Gastroesophageal sphincter (tissue), 3 donors: ENCODE measurements around the gene EPAS1.

ENCODE experiments used
- CTCF ChIP-seq, 4 experiments: fragments of 200-600 bp in 2 of 4; fragments of 450-650 bp in 2 of 4; sonication (generic) in 1 of 4; IDR thresholded peaks; one replicate each; pipeline ENCODE4 v1.5.1; 2017 to 2019; ENCODE audit warnings: antibody characterized with exemption in 4 of 4, mild to moderate bottlenecking in 2 of 4, moderate library complexity in 2 of 4
- EP300 ChIP-seq: sonication (generic); formaldehyde crosslinking; IDR thresholded peaks from one replicate; pipeline ENCODE4 v1.6.1; 2017; ENCODE audit warnings: antibody characterized with exemption, mild to moderate bottlenecking
- POLR2A ChIP-seq, 2 donors: fragments of 450-650 bp; IDR thresholded peaks; one replicate each; pipeline ENCODE4 v1.6.1; 2017; ENCODE audit warnings: antibody characterized with exemption in 2 of 2, mild to moderate bottlenecking in 2 of 2, moderate library complexity in 1 of 2

GRCh38 chr2:46260305-46260704 lies 36.9 kb upstream of the EPAS1 start:
- TF ChIP-seq POLR2A (IDR thresholded peaks at IDR 0.05): no peak
- TF ChIP-seq CTCF (IDR thresholded peaks at IDR 0.05): no peak
- TF ChIP-seq EP300: no peak
